Measurements from ENCODE around the gene FRY.
A peak's percentile ranks its signal among the peaks of the same experiment; 100 is the strongest.

FRY gene

GRCh38 chr13:32233062-32233461 is 201.5 kb downstream of the FRY start:
- no peak overlapping the region for H3K4me3 ChIP-seq (ENCODE audit: low read depth, low read length)
- DNase-seq (ENCODE audit: low read depth) = no peak
- TF ChIP-seq, protein P1, sequence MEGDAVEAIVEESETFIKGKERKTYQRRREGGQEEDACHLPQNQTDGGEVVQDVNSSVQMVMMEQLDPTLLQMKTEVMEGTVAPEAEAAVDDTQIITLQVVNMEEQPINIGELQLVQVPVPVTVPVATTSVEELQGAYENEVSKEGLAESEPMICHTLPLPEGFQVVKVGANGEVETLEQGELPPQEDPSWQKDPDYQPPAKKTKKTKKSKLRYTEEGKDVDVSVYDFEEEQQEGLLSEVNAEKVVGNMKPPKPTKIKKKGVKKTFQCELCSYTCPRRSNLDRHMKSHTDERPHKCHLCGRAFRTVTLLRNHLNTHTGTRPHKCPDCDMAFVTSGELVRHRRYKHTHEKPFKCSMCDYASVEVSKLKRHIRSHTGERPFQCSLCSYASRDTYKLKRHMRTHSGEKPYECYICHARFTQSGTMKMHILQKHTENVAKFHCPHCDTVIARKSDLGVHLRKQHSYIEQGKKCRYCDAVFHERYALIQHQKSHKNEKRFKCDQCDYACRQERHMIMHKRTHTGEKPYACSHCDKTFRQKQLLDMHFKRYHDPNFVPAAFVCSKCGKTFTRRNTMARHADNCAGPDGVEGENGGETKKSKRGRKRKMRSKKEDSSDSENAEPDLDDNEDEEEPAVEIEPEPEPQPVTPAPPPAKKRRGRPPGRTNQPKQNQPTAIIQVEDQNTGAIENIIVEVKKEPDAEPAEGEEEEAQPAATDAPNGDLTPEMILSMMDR (IDR thresholded peaks at IDR 0.05; ENCODE audit: control insufficient read depth, extremely low read depth, insufficient read depth) = no peak

DNA sequence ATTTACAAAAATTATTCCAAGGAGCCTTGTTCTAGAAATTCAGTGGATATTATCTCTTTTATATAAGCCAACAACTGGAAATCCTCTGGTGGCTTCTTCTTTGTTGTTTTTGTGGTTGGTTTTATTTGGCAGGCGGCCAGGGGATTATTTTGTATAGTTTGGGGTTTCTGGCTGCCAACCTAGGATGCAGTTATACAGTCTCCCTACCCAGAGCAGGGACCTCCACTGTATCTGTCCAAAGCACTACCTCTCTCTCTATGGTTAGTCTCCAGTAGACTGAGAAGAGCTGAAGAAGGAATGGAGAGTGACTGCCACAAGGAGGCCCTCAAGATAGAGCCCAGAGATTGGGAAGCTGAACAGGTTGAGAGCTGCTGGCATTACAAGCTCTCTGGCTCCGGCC is 203.3 kb downstream of the FRY start:
- no peak overlapping the region for H3K4me3 ChIP-seq (ENCODE audit: low read depth, low read length)
- TF ChIP-seq, protein P1 (IDR thresholded peaks at IDR 0.05; ENCODE audit: control insufficient read depth, extremely low read depth, insufficient read depth) = no peak
- no peak for DNase-seq (ENCODE audit: low read depth)

GRCh38 chr13:32237681-32238080 is 206.1 kb downstream of the FRY start:
- TF ChIP-seq, protein P1 (IDR thresholded peaks at IDR 0.05; ENCODE audit: control insufficient read depth, extremely low read depth, insufficient read depth) = no peak
- no peak for DNase-seq (ENCODE audit: low read depth)
- no peak overlapping the region for H3K4me3 ChIP-seq (ENCODE audit: low read depth, low read length)

DNA sequence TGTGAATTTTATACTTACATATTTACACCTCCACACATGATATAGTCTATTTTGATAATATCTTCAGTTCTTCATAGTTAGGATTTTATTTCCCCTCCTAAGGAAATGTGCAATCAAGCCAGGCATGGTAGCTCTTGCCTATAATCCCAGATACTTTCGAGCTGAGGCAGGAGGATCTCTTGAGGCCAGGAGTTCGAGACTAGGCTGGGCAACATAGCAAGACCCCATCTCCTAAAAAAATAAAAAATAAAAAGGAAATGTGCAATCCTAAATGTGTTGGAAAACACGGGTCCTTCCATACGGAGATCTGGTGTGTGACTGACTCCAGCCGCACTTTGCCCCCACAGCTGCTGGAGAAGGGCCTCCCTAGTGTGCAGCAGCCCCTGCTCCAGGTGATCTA is 212.1 kb downstream of the FRY start:
- TF ChIP-seq, protein P1 (IDR thresholded peaks at IDR 0.05; ENCODE audit: control insufficient read depth, extremely low read depth, insufficient read depth) = no peak
- no peak overlapping the region for H3K4me3 ChIP-seq (ENCODE audit: low read depth, low read length)
- no peak for DNase-seq (ENCODE audit: low read depth)

DNA sequence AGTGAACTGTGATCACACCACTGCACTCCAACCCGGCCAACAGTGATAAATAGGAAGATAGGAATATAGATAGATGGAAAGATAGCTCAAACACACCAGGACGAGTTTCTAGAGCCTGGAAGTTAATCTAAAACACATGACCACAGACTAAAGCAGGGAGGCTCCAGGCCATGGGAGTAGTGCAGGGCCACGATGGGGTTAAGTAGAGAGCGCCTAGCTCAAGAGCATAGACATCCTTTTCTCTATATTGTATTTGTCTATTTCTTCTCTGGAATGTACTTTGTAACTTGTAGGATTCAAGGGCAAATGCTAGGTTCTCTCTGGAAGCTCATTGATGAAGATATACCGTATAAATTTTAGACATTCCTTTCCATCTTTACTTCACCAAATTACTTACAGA is 214.0 kb downstream of the FRY start:
- H3K4me3 ChIP-seq (ENCODE audit: low read depth, low read length) = no peak overlapping the region
- TF ChIP-seq, protein P1 (IDR thresholded peaks at IDR 0.05; ENCODE audit: control insufficient read depth, extremely low read depth, insufficient read depth) = no peak
- DNase-seq (ENCODE audit: low read depth) = no peak

DNA sequence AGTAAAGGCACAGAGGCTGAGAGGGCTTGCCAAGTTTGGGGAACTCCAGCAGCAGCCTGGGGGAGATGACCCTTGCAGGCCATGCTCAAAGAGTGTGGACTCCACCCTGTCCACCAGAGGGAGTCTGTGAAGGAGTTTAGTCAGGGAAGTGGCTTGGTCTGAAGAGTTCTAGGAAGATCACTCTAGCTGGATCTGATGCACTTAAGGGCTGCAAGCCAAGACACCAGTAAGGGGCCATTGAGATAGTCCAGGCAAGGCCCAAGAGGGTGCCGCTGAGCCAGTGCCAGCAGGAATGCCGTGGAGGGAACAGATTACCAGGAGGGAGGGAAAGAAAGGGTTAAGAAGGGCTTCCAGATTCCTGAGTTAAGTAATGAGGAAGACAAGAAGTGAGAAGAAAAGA is 214.9 kb downstream of the FRY start:
- DNase-seq (ENCODE audit: low read depth) = peak; percentile 27

GRCh38 chr13:32247887-32248286 is 216.3 kb downstream of the FRY start:
- H3K4me3 ChIP-seq (ENCODE audit: low read depth, low read length) = no peak overlapping the region
- no peak for DNase-seq (ENCODE audit: low read depth)
- TF ChIP-seq, protein P1 (IDR thresholded peaks at IDR 0.05; ENCODE audit: control insufficient read depth, extremely low read depth, insufficient read depth) = no peak

More for the DNA sequence above, 214.9 kb downstream of the FRY start:
- TF ChIP-seq, protein P1 (IDR thresholded peaks at IDR 0.05; ENCODE audit: control insufficient read depth, extremely low read depth, insufficient read depth) = peak; percentile 67
- no peak overlapping the region for H3K4me3 ChIP-seq (ENCODE audit: low read depth, low read length)

Data from LNCaP clone FGC (cell line).